Fibroblast of the aortic adventitia (primary cell): ENCODE results near the gene TMEM223. TPM values are rescaled to one million over a fixed set of nuclear protein-coding genes. Genes with fewer than 3 reads are reported as not detected.
"Not testable (repeated sequence)": the region's sequence is repeated elsewhere in the genome, so short reads cannot be mapped to it uniquely, and the experiment has no call there.

Source experiments
- DNase-seq: peaks from one replicate; pipeline ENCODE4 v3.0.0-alpha.2; 2010; ENCODE audit warnings: low read depth
- H3K4me3 ChIP-seq: 2 replicates; pipeline ENCODE4 v1.5.1; 2011; ENCODE audit warnings: low read depth, mild to moderate bottlenecking, control low read depth, low read length, moderate library complexity
- small RNA-seq: library from RNA; depleted of rRNA; stranded (forward); fragments of <200 nt; gene quantifications from one replicate; pipeline ENCODE3, GENCODE V24; 2012
- total RNA-seq: library from RNA; depleted of rRNA; stranded (reverse); fragments of >200 nt; gene quantifications from 2 replicates; pipeline ENCODE4 v1.2.3, GENCODE V29; 2012; ENCODE audit warnings: low replicate concordance
- TF ChIP-seq, protein P1 (sequence below): IDR thresholded peaks from 2 replicates; pipeline ENCODE4 v1.5.1; 2011; ENCODE audit warnings: mild to moderate bottlenecking, low read length, control low read depth, inconsistent platforms; ENCODE audit not compliant: insufficient read depth

Gene TMEM223
- total RNA-seq, 1 donor = 14.7 TPM

DNA sequence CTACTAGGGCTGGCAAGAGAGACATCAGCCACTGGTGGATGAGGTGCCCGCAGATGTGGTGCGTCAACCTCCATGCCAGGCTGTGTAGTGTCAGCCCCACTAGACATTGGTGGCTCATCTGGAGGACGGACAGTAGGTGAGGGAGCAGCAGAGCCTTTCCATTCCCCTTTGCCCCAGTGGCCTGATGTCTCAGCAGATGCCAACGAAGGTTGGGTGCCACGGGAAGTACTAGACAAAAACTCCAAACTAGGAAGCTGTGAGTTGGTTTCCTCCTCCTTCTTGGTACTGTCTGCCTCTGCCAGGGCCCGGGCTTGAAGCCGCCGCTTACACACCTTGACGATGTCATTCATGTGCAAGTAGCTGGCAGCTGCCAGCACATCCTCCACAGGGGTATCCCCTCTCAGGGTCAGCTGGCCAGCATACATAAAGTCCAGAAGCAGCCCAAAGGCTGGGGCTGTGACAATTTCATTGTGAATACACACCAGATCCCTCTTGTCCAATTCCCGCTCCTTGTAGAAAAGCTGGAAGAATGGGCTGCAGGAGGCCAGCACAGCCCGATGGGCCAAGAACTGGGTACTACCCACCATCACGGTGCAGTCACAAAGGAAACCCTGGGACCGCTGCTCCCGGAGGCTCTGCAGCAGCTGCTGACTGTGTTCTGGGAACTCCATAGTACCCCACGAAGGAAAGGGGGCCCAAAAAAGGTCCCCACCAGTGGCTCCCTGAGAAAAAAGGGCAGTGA lies 38.6 kb downstream of the TMEM223 start:
- TF ChIP-seq, protein P1, sequence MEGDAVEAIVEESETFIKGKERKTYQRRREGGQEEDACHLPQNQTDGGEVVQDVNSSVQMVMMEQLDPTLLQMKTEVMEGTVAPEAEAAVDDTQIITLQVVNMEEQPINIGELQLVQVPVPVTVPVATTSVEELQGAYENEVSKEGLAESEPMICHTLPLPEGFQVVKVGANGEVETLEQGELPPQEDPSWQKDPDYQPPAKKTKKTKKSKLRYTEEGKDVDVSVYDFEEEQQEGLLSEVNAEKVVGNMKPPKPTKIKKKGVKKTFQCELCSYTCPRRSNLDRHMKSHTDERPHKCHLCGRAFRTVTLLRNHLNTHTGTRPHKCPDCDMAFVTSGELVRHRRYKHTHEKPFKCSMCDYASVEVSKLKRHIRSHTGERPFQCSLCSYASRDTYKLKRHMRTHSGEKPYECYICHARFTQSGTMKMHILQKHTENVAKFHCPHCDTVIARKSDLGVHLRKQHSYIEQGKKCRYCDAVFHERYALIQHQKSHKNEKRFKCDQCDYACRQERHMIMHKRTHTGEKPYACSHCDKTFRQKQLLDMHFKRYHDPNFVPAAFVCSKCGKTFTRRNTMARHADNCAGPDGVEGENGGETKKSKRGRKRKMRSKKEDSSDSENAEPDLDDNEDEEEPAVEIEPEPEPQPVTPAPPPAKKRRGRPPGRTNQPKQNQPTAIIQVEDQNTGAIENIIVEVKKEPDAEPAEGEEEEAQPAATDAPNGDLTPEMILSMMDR = no peak
- H3K4me3 ChIP-seq = peak overlapping the region; percentile 98
- DNase-seq = no peak

DNA sequence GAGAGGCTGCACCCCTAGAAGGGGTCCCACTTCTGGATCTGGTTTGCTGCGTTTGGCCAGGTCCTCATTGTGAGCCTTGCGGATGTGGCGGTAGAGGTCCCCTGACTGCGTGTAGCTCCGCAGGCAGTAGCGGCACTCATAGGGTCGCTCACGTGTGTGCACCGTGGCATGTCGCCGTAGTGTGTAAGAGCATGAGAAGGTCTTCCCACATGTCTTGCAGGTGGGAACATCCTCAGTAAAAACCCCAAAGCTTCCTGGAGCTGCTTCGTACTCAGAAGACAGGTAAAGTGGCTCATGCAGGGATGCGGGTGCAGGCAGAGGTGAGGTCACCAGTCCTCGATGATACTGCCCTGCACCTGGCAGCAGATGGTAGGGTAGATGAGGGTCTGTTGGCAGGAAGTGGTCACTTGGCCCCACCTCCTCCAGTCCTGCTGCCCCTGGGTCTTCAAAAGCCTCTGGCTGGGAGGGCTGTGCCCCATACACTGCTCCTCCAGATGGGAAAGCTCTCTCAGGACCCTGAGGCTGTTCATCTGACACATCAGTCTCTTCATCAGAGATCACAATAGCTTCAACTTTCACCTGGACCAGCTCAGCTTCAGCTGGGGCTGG lies 39.5 kb downstream of the TMEM223 start:
- no peak for DNase-seq
- H3K4me3 ChIP-seq = no peak overlapping the region
- TF ChIP-seq, protein P1 = no peak

DNA sequence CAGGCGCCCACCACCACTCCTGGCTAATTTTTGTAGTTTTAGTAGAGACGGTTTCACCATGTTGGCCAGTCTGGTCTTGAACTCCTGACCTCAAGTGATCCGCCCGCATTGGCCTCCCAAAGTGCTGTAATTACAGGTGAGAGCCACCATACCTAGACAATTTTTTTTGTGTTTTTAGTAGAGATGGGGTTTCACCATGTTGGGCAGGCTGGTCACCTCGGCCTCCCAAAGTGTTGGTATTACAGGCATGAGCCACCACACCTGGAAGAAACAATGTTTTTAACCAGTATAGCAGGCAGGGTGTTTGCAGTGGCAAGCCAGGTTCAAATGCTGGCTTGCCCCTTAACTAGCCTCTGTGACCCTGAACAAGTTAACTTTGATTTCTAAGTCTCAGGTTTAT lies 41.9 kb downstream of the TMEM223 start:
- DNase-seq, H3K4me3 ChIP-seq: not testable (repeated sequence)

DNA sequence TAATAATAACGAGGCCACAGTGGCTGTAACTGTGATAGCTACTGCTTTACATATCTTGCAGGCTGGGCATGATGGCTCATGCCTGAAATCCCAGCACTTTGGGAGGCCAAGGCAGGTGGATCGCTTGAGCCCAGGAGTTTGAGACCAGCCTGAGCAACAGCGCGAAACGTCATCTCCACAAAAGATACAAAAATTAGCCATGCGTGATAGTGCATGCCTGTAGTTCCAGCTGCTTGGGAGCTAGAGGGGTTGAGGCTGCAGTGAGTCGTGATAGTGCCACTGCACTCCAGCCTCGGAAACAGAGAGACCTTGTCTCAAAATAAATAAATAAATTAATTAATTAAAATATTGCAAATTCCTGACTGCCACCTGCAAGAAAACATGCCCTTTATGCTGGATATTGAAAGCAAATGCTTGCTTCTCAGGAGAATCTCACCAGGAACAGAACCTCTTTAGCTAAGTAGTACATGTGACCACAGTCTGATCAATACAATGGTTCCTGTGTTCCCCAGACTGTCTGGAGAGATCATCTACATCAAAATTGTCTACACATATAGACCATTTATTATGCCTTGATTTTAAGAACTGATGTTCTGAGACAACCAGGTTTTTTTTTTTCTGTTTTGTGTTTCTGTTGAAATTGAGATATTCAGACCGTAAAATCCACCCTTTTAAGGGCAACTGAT lies 44.2 kb downstream of the TMEM223 start:
- TF ChIP-seq, protein P1 = no peak
- DNase-seq = no peak
- no peak overlapping the region for H3K4me3 ChIP-seq

Small RNAs within 50 kb of the gene (small RNA-seq; reads per million reads assigned to genes)
- gene MIR6514 = 0.25 reads per million
- gene RNU6-118P = not detected

Other genes starting within 250 kb of the TMEM223 start
- 737 and 1,851 TPM in 2 replicates for gene AHNAK, start 245.2 kb downstream of the TMEM223 start, total RNA-seq
- 1,443 and 1,493 TPM in 2 replicates for gene EEF1G, start 218.1 kb downstream of the TMEM223 start, total RNA-seq
- gene TUT1, start 200.5 kb downstream of the TMEM223 start, total RNA-seq = 4.5 and 9.4 TPM in 2 replicates
- 46.2 and 110 TPM in 2 replicates for gene MTA2, start 190.1 kb downstream of the TMEM223 start, total RNA-seq
- 22.3 and 61.7 TPM in 2 replicates for gene EML3, start 179.2 kb downstream of the TMEM223 start, total RNA-seq
- gene ROM1, start 178.7 kb downstream of the TMEM223 start, total RNA-seq = 4.6 and 26.4 TPM in 2 replicates
- 14.1 and 18.7 TPM in 2 replicates for gene B3GAT3, start 170.0 kb downstream of the TMEM223 start, total RNA-seq
- gene GANAB, start 145.4 kb downstream of the TMEM223 start, total RNA-seq = 203 and 208 TPM in 2 replicates
- gene INTS5, start 138.7 kb downstream of the TMEM223 start, total RNA-seq = 20.9 and 21.8 TPM in 2 replicates
- gene C11orf98, start 126.8 kb downstream of the TMEM223 start, total RNA-seq = 14.2 and 48.2 TPM in 2 replicates
- 9.8 and 10.8 TPM in 2 replicates for gene CSKMT, start 126.7 kb downstream of the TMEM223 start, total RNA-seq
- 6.8 and 31.3 TPM in 2 replicates for gene UQCC3, start 120.3 kb downstream of the TMEM223 start, total RNA-seq
- 4.2 and 4.5 TPM in 2 replicates for gene LBHD1, start 119.7 kb downstream of the TMEM223 start, total RNA-seq
- 70.7 and 840 TPM in 2 replicates for gene UBXN1, start 112.9 kb downstream of the TMEM223 start, total RNA-seq
- 39.0 and 62.0 TPM in 2 replicates for gene LRRN4CL, start 102.5 kb downstream of the TMEM223 start, total RNA-seq
- 34.4 and 43.5 TPM in 2 replicates for gene BSCL2, start 84.6 kb downstream of the TMEM223 start, total RNA-seq
- not detected in 2 replicates for gene GNG3, start 84.3 kb downstream of the TMEM223 start, total RNA-seq
- 10.4 and 16.7 TPM in 2 replicates for gene HNRNPUL2, start 64.5 kb downstream of the TMEM223 start, total RNA-seq
- 20.3 and 40.1 TPM in 2 replicates for gene TTC9C, start 63.5 kb downstream of the TMEM223 start, total RNA-seq
- 4.2 and 13.4 TPM in 2 replicates for gene ZBTB3, start 37.8 kb downstream of the TMEM223 start, total RNA-seq
- gene POLR2G, start 30.4 kb downstream of the TMEM223 start, total RNA-seq = 17.0 and 76.5 TPM in 2 replicates
- gene TAF6L, start 20.6 kb downstream of the TMEM223 start, total RNA-seq = 15.6 and 42.9 TPM in 2 replicates
- 39.4 and 54.7 TPM in 2 replicates for gene TMEM179B, start 4.6 kb downstream of the TMEM223 start, total RNA-seq
- gene NXF1, start 13.4 kb upstream of the TMEM223 start, total RNA-seq = 27.8 and 77.6 TPM in 2 replicates
- 20.4 and 42.8 TPM in 2 replicates for gene STX5, start 40.0 kb upstream of the TMEM223 start, total RNA-seq
- gene TEX54, start 40.8 kb upstream of the TMEM223 start, total RNA-seq = 0.54 TPM in 1 of 2 replicates, not detected in the other
- gene WDR74, start 47.6 kb upstream of the TMEM223 start, total RNA-seq = 29.5 and 29.8 TPM in 2 replicates
- gene SLC3A2, start 88.9 kb upstream of the TMEM223 start, total RNA-seq = 174 and 179 TPM in 2 replicates
- not detected in 2 replicates for gene CHRM1, start 129.4 kb upstream of the TMEM223 start, total RNA-seq
- gene SLC22A6, start 193.0 kb upstream of the TMEM223 start, total RNA-seq = not detected in 2 replicates
- gene SLC22A8, start 223.8 kb upstream of the TMEM223 start, total RNA-seq = not detected in 2 replicates